CD14-positive monocyte (primary cell): ENCODE results near the gene ANKRD37. TPM values are rescaled to one million over a fixed set of nuclear protein-coding genes. Genes with fewer than 3 reads are reported as not detected.

Source experiments
- DNase-seq, 3 donors: peaks; one replicate each; pipeline ENCODE4 v3.0.0-alpha.2; 2011 to 2022
- H2AFZ ChIP-seq: 2 replicates; pipeline ENCODE4 v1.6.0; 2012; ENCODE audit warnings: mild to moderate bottlenecking, low read depth, low read length, inconsistent platforms; ENCODE audit not compliant: insufficient read depth, poor library complexity, severe bottlenecking
- H3K27ac ChIP-seq, 2 donors: 1 replicate in 1 of 2; 2 replicates in 1 of 2; pipeline ENCODE4 v1.5.1; 2012 to 2013; ENCODE audit warnings: low read length in 2 of 2, control low read depth in 1 of 2, inconsistent platforms in 1 of 2, low read depth in 1 of 2, mild to moderate bottlenecking in 1 of 2
- H3K27me3 ChIP-seq, 2 donors: one replicate each; pipeline versions ENCODE4 v1.6.0 to v1.6.1; 2011 to 2013; ENCODE audit warnings: low read length in 2 of 2; ENCODE audit not compliant: control insufficient read depth in 2 of 2, insufficient read depth in 2 of 2
- H3K36me3 ChIP-seq, 2 donors: replicated peaks in 1 of 2; 1 replicate in 1 of 2; 2 replicates in 1 of 2; pipeline versions ENCODE4 v1.5.1 to v1.6.1; 2012 to 2013; ENCODE audit warnings: low read length in 2 of 2, control low read depth in 1 of 2, inconsistent platforms in 1 of 2, mild to moderate bottlenecking in 1 of 2; ENCODE audit not compliant: insufficient read depth in 2 of 2, control insufficient read depth in 1 of 2
- H3K4me1 ChIP-seq, 2 donors: 1 replicate in 1 of 2; 2 replicates in 1 of 2; pipeline versions ENCODE4 v1.5.1 to v1.6.1; 2012 to 2013; ENCODE audit warnings: low read length in 2 of 2, control low read depth in 1 of 2, inconsistent platforms in 1 of 2, mild to moderate bottlenecking in 1 of 2, moderate library complexity in 1 of 2; ENCODE audit not compliant: insufficient read depth in 2 of 2, control insufficient read depth in 1 of 2
- H3K4me2 ChIP-seq: replicated peaks from 2 replicates; pipeline ENCODE3; 2012; ENCODE audit warnings: low read length, moderate library complexity, mild to moderate bottlenecking; ENCODE audit not compliant: poor library complexity, severe bottlenecking; ENCODE audit errors: extremely low read depth
- H3K4me3 ChIP-seq, 3 experiments: fragments of 200-600 bp in 1 of 3; sonication (generic) in 1 of 3; replicated peaks in 1 of 3; 1 replicate in 2 of 3; 2 replicates in 1 of 3; pipeline ENCODE4 v1.5.1; 2011 to 2013; ENCODE audit warnings: low read length in 3 of 3, mild to moderate bottlenecking in 3 of 3, control low read depth in 2 of 3, low read depth in 2 of 3, inconsistent platforms in 1 of 3, moderate library complexity in 1 of 3
- H3K79me2 ChIP-seq: 2 replicates; pipeline ENCODE4 v1.6.0; 2012; ENCODE audit warnings: mild to moderate bottlenecking, control low read depth, inconsistent platforms, low read length, moderate library complexity; ENCODE audit not compliant: insufficient read depth
- H3K9ac ChIP-seq: 2 replicates; pipeline ENCODE4 v1.6.0; 2017; ENCODE audit warnings: low read length, mild to moderate bottlenecking; ENCODE audit not compliant: insufficient read depth, poor library complexity, severe bottlenecking
- H3K9me3 ChIP-seq, 2 donors: replicated peaks in 1 of 2; 1 replicate in 1 of 2; 2 replicates in 1 of 2; pipeline versions ENCODE4 v1.5.1 to v1.6.1; 2012 to 2013; ENCODE audit warnings: low read length in 2 of 2, control low read depth in 1 of 2; ENCODE audit not compliant: control insufficient read depth in 1 of 2, insufficient read depth in 1 of 2
- H4K20me1 ChIP-seq: 2 replicates; pipeline ENCODE4 v1.6.0; 2012; ENCODE audit warnings: mild to moderate bottlenecking, low read length, control low read depth, moderate library complexity; ENCODE audit not compliant: insufficient read depth
- H3K27ac Mint-ChIP-seq, 7 donors: one replicate each; pipeline ENCODE4 v1.8.0; 2020; ENCODE audit warnings: mild to moderate bottlenecking in 7 of 7, mixed read lengths in 7 of 7, moderate library complexity in 6 of 7, inconsistent platforms in 2 of 7
- H3K27me3 Mint-ChIP-seq, 3 donors: one replicate each; pipeline ENCODE4 v1.8.0; 2021 to 2022; ENCODE audit warnings: low read depth in 3 of 3, mild to moderate bottlenecking in 3 of 3, mixed read lengths in 3 of 3, moderate library complexity in 3 of 3, inconsistent platforms in 1 of 3
- H3K36me3 Mint-ChIP-seq, 2 donors: one replicate each; pipeline ENCODE4 v1.8.0; 2020; ENCODE audit warnings: mixed read lengths in 2 of 2, inconsistent platforms in 1 of 2, mild to moderate bottlenecking in 1 of 2
- H3K4me1 Mint-ChIP-seq: one replicate; pipeline ENCODE4 v1.8.0; 2020; ENCODE audit warnings: mild to moderate bottlenecking, mixed read lengths
- H3K4me3 Mint-ChIP-seq, 2 donors: one replicate each; pipeline ENCODE4 v1.8.0; 2020; ENCODE audit warnings: mild to moderate bottlenecking in 2 of 2, mixed read lengths in 2 of 2, moderate library complexity in 1 of 2
- H3K9me3 Mint-ChIP-seq, 7 donors: one replicate each; pipeline ENCODE4 v1.8.0; 2020 to 2022; ENCODE audit warnings: mixed read lengths in 7 of 7, mild to moderate bottlenecking in 6 of 7, moderate library complexity in 6 of 7, inconsistent platforms in 2 of 7
- CTCF ChIP-seq: fragments of 200-600 bp; IDR thresholded peaks from one replicate; pipeline ENCODE4 v1.8.0; 2022; ENCODE audit warnings: antibody characterized with exemption, mild to moderate bottlenecking
- intact Hi-C, 2 donors: fragments of 100-400 bp; cut with micrococcal nuclease; formaldehyde crosslinking; loops; one replicate each; pipeline versions ENCODE4 v1.15.0 to v1.15.1; 2023
- polyA plus RNA-seq, 3 donors: library from polyadenylated mRNA; depleted of rRNA in 1 of 3; unstranded in 2 of 3; stranded (reverse) in 1 of 3; fragments of 300-500 nt in 2 of 3; fragments of >200 nt in 1 of 3; fragmentation: Illumina TruSeq in 2 of 3; gene quantifications; 1 replicate in 2 of 3; 2 replicates in 1 of 3; pipeline ENCODE4 v1.2.3, GENCODE V29; 2012 to 2021

Gene ANKRD37
- polyA plus RNA-seq, 3 donors = 4.2 to 6.5 (median 5.4) TPM

DNA sequence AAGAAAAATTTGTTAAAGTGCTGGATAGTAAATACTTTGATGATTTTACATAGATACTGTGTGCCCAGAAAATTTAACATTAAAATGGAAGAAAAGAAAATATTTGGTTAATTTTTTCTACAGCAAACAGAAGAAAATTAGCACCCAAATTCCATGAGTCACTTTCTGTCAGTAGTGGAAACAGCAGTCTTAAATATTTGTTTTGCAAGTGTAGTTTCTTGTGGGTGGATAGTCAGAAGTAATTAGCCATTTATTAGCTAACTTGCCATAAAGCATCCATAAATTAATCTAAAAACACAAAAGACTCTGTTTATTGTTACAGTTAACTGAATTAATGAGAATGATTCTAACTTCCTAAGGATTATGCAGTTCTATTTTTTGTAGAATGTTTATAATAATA, 38.8 kb downstream of the ANKRD37 start:
- H3K4me3 ChIP-seq = no peak overlapping the region
- H3K27me3 ChIP-seq = peaks cover 9 to 30% of the 10 kb centered on the region in 2 donors
- no peak overlapping the region for H3K9ac ChIP-seq
- no peak overlapping the region for H3K4me2 ChIP-seq
- H3K4me1 ChIP-seq = no peaks in the 10 kb centered on the region
- no peak overlapping the region for H3K27ac Mint-ChIP-seq
- intact Hi-C loops = no loop called here
- no peaks in the 10 kb centered on the region for H3K9me3 ChIP-seq
- no peaks in the 10 kb centered on the region for H3K36me3 Mint-ChIP-seq
- H4K20me1 ChIP-seq = no peaks in the 10 kb centered on the region
- DNase-seq = no peak
- TF ChIP-seq CTCF = no peak
- H2AFZ ChIP-seq = no peak overlapping the region
- H3K9me3 Mint-ChIP-seq = peaks cover 0 to 3% (median 0%) of the 10 kb centered on the region in 7 donors
- H3K4me1 Mint-ChIP-seq = no peaks in the 10 kb centered on the region
- H3K36me3 ChIP-seq = no peaks in the 10 kb centered on the region
- peaks cover 11 to 30% (median 20%) of the 10 kb centered on the region in 3 donors for H3K27me3 Mint-ChIP-seq
- no peak overlapping the region for H3K4me3 Mint-ChIP-seq
- H3K79me2 ChIP-seq = no peaks in the 10 kb centered on the region
- H3K27ac ChIP-seq = no peak overlapping the region

GRCh38 chr4:185437809-185438208, 41.2 kb downstream of the ANKRD37 start:
- H3K27ac Mint-ChIP-seq = no peak overlapping the region
- peaks cover 16 to 22% of the 10 kb centered on the region in 2 donors for H3K27me3 ChIP-seq
- intact Hi-C loops = no loop called here
- H3K4me3 ChIP-seq = no peak overlapping the region
- no peaks in the 10 kb centered on the region for H3K36me3 ChIP-seq
- no peaks in the 10 kb centered on the region for H3K9me3 ChIP-seq
- no peak overlapping the region for H3K9ac ChIP-seq
- H3K36me3 Mint-ChIP-seq = no peaks in the 10 kb centered on the region
- no peak overlapping the region for H3K27ac ChIP-seq
- H4K20me1 ChIP-seq = no peaks in the 10 kb centered on the region
- H3K4me1 Mint-ChIP-seq = no peaks in the 10 kb centered on the region
- H2AFZ ChIP-seq = no peak overlapping the region
- no peak overlapping the region for H3K4me2 ChIP-seq
- H3K4me3 Mint-ChIP-seq = no peak overlapping the region
- no peaks in the 10 kb centered on the region for H3K4me1 ChIP-seq
- no peak for TF ChIP-seq CTCF
- no peak for DNase-seq
- peaks cover 9 to 15% (median 13%) of the 10 kb centered on the region in 3 donors for H3K27me3 Mint-ChIP-seq
- no peaks in the 10 kb centered on the region for H3K79me2 ChIP-seq
- peaks cover 0 to 3% (median 0%) of the 10 kb centered on the region in 7 donors for H3K9me3 Mint-ChIP-seq
